GM12878 (cell line): ENCODE results near the gene FAM53B. TPM values are rescaled to one million over a fixed set of nuclear protein-coding genes. Genes with fewer than 3 reads are reported as not detected.

Experiments used
- ATAC-seq: fragments of 200-7000 bp; cut with Tn5 transposase; 3 replicates; pipeline ENCODE4 v1.9.1; 2020; ENCODE audit warnings: mild to moderate bottlenecking, moderate library complexity
- BruUV-seq: library from RNA; stranded (reverse); fragments of 400-500 nt; replicated peaks from 2 replicates; lab custom pipeline; 2021; lab: Mats Ljungman, UMichigan
- CTCF ChIA-PET: fragments of 300-600 bp; sonication (Branson Sonifier 250); formaldehyde crosslinking; extraction: SDS; loops from one replicate; lab custom pipeline; 2021; ENCODE audit warnings: inconsistent platforms; lab: Yijun Ruan, JAX
- POLR2A ChIA-PET: fragments of 350-600 bp; formaldehyde crosslinking; extraction: SDS; loops from one replicate; lab custom pipeline; 2021; ENCODE audit warnings: inconsistent platforms; lab: Charles Lee
- RAD21 ChIA-PET: fragments of 300-600 bp; sonication (Branson Sonifier 250); formaldehyde crosslinking; loops from one replicate; lab custom pipeline; 2023; ENCODE audit warnings: antibody characterized with exemption; ENCODE audit not compliant: unreplicated experiment; lab: Charles Lee
- SMC1A ChIA-PET: fragments of 300-600 bp; sonication (Branson Sonifier 250); formaldehyde crosslinking; loops from one replicate; lab custom pipeline; 2023; ENCODE audit not compliant: unreplicated experiment, uncharacterized antibody; lab: Charles Lee
- DNase-seq: peaks from one replicate; pipeline ENCODE4 v3.0.0-alpha.2; 2011; ENCODE audit warnings: low read depth, low spot score
- FAIRE-seq: peaks from 3 replicates; lab custom pipeline; 2011; peaks lifted over from hg19 to GRCh38; lab: Jason Lieb, UNC
- H2AFZ ChIP-seq: 2 replicates; pipeline ENCODE4 v1.6.0; 2011; ENCODE audit warnings: low read depth, low read length, control low read depth; ENCODE audit not compliant: control insufficient read depth
- H3K27ac ChIP-seq: 2 replicates; pipeline ENCODE4 v1.5.1; 2011; ENCODE audit warnings: control low read depth; ENCODE audit not compliant: control insufficient read depth, insufficient read depth
- H3K27me3 ChIP-seq, 2 experiments: replicated peaks in 1 of 2; 2 replicates each; pipeline versions ENCODE4 v1.6.0 to v1.6.1; 2011; ENCODE audit warnings: low read length in 1 of 2; ENCODE audit not compliant: control insufficient read depth in 2 of 2, insufficient read depth in 2 of 2
- H3K36me3 ChIP-seq, 2 experiments: 2 replicates each; pipeline ENCODE4 v1.5.1; 2011; ENCODE audit warnings: low read length in 1 of 2; ENCODE audit not compliant: control insufficient read depth in 2 of 2, insufficient read depth in 2 of 2
- H3K4me1 ChIP-seq: 2 replicates; pipeline ENCODE4 v1.6.1; 2011; ENCODE audit warnings: mild to moderate bottlenecking, low read length, moderate library complexity, mixed read lengths; ENCODE audit not compliant: control insufficient read depth, insufficient read depth
- H3K4me2 ChIP-seq: 2 replicates; pipeline ENCODE4 v1.6.0; 2011; ENCODE audit warnings: control low read depth; ENCODE audit not compliant: control insufficient read depth, insufficient read depth
- H3K4me3 ChIP-seq: fragments of 200-600 bp; sonication (generic); 2 replicates; pipeline ENCODE4 v1.5.1; 2016
- H3K79me2 ChIP-seq: 2 replicates; pipeline ENCODE4 v1.6.0; 2011; ENCODE audit warnings: low read length; ENCODE audit not compliant: control insufficient read depth, insufficient read depth
- H3K9ac ChIP-seq: 2 replicates; pipeline ENCODE4 v1.8.0; 2011; ENCODE audit warnings: low read length, control low read depth, mixed read lengths; ENCODE audit not compliant: control insufficient read depth, insufficient read depth
- H3K9me3 ChIP-seq: replicated peaks from 3 replicates; pipeline ENCODE4 v1.5.1; 2011; ENCODE audit warnings: mild to moderate bottlenecking, low read length; ENCODE audit not compliant: control insufficient read depth, insufficient read depth
- H4K20me1 ChIP-seq: 2 replicates; pipeline ENCODE4 v1.6.0; 2011; ENCODE audit not compliant: control insufficient read depth, insufficient read depth
- EED ChIP-seq: sonication (generic); IDR thresholded peaks from 2 replicates; pipeline ENCODE4 v1.6.1; 2016; ENCODE audit warnings: antibody characterized with exemption, low read depth
- HDAC2 ChIP-seq: fragments of 200-600 bp; sonication (generic); IDR thresholded peaks from 2 replicates; pipeline ENCODE4 v1.6.1; 2017
- HSF1 ChIP-seq: fragments of 150-350 bp; IDR thresholded peaks from 2 replicates; pipeline ENCODE4 v1.6.1; 2014; ENCODE audit warnings: mild to moderate bottlenecking, low read depth, low read length
- IKZF1 ChIP-seq: fragments of 450-650 bp; conservative IDR thresholded peaks from 2 replicates; pipeline ENCODE4 v1.6.1; 2017; ENCODE audit warnings: antibody characterized with exemption, mild to moderate bottlenecking
- IKZF2 ChIP-seq, 2 experiments: fragments of 450-650 bp; IDR thresholded peaks; 2 replicates each; pipeline ENCODE4 v1.6.1; 2017; ENCODE audit warnings: mild to moderate bottlenecking in 2 of 2, moderate library complexity in 2 of 2
- JUND ChIP-seq: IDR thresholded peaks from 2 replicates; pipeline ENCODE4 v1.6.1; 2012; ENCODE audit warnings: low read depth, mild to moderate bottlenecking, low read length, improper control_type of control experiment, moderate library complexity
- KDM1A ChIP-seq: fragments of 200-600 bp; sonication (generic); IDR thresholded peaks from 2 replicates; pipeline ENCODE4 v1.6.1; 2016; ENCODE audit warnings: borderline replicate concordance
- MXI1 ChIP-seq: fragments of 150-350 bp; IDR thresholded peaks from 2 replicates; pipeline ENCODE4 v1.6.1; 2011; ENCODE audit warnings: low read depth, mild to moderate bottlenecking, inconsistent platforms, low read length, improper control_type of control experiment
- NKRF ChIP-seq: fragments of 450-650 bp; conservative IDR thresholded peaks from 2 replicates; pipeline ENCODE4 v1.6.1; 2017; ENCODE audit warnings: mild to moderate bottlenecking, moderate library complexity
- NR2C1 ChIP-seq: fragments of 450-650 bp; IDR thresholded peaks from 2 replicates; pipeline ENCODE4 v1.6.1; 2017; ENCODE audit warnings: antibody characterized with exemption, mild to moderate bottlenecking, moderate library complexity
- NR2F1 ChIP-seq: fragments of 450-650 bp; conservative IDR thresholded peaks from 2 replicates; pipeline ENCODE4 v1.6.1; 2017; ENCODE audit warnings: mild to moderate bottlenecking
- POLR2AphosphoS2 ChIP-seq: IDR thresholded peaks from 2 replicates; pipeline ENCODE4 v1.6.1; 2011; ENCODE audit warnings: low read depth, mild to moderate bottlenecking, low read length, improper control_type of control experiment, moderate library complexity
- RAD51 ChIP-seq: fragments of 450-650 bp; IDR thresholded peaks from 2 replicates; pipeline ENCODE4 v1.6.1; 2016; ENCODE audit warnings: moderate library complexity, mild to moderate bottlenecking, inconsistent platforms
- SIX5 ChIP-seq: IDR thresholded peaks from 2 replicates; pipeline ENCODE4 v1.6.1; 2011; ENCODE audit warnings: mild to moderate bottlenecking, low read depth, low read length, moderate library complexity; ENCODE audit not compliant: severe bottlenecking
- ZBTB11 ChIP-seq: fragments of 450-650 bp; formaldehyde crosslinking; IDR thresholded peaks from 2 replicates; pipeline ENCODE4 v1.5.0; 2022; ENCODE audit warnings: mild to moderate bottlenecking, missing genetic modification characterization
- ZNF207 ChIP-seq: fragments of 450-650 bp; IDR thresholded peaks from 2 replicates; pipeline ENCODE4 v1.6.1; 2014; ENCODE audit warnings: antibody characterized with exemption, mild to moderate bottlenecking, borderline replicate concordance
- ZZZ3 ChIP-seq: IDR thresholded peaks from 2 replicates; pipeline ENCODE4 v1.6.1; 2011; ENCODE audit warnings: low read depth; ENCODE audit not compliant: control insufficient read depth, insufficient read length
- WGBS: methylation state at CpG from one replicate; pipeline ENCODE4 v1.1.6; 2016; ENCODE audit warnings: low lambda C conversion rate; ENCODE audit not compliant: insufficient replicate concordance, insufficient coverage; ENCODE audit errors: missing lambda C conversion rate; 5-methylcytosine and 5-hydroxymethylcytosine counted together
- in situ Hi-C: fragments of 300-500 bp; cut with MboI; formaldehyde crosslinking; loops from 9 replicates; pipeline ENCODE4 v1.14.3; 2018; ENCODE audit warnings: mixed read lengths
- intact Hi-C: fragments of 100-400 bp; cut with micrococcal nuclease; formaldehyde crosslinking; loops from one replicate; pipeline ENCODE4 v1.14.2; 2022; ENCODE audit not compliant: unreplicated experiment
- polyA plus RNA-seq, 11 experiments: library from polyadenylated mRNA; depleted of rRNA in 4 of 11; unstranded in 6 of 11; stranded (reverse) in 5 of 11; fragments of >200 nt; fragmentation: Nextera tagmentation in 4 of 11; fragmentation: Illumina TruSeq in 1 of 11; extraction: Ambion mirVana in 4 of 11; extraction: Trizol in 1 of 11; gene quantifications; 1 replicate in 1 of 11; 2 replicates in 10 of 11; pipeline versions ENCODE4 v1.2.1 to v1.2.3, GENCODE V29; 2011 to 2016; ENCODE audit warnings: inconsistent platforms in 2 of 11, missing spikeins in 2 of 11, low read depth in 1 of 11
- total RNA-seq, 4 experiments: library from RNA; depleted of rRNA in 3 of 4; stranded (reverse); fragments of >200 nt in 3 of 4; fragmentation: Illumina TruSeq in 1 of 4; extraction: Trizol in 1 of 4; gene quantifications; 2 replicates each; pipeline versions ENCODE4 v1.2.1 to v1.2.3, GENCODE V29; 2013 to 2021

FAM53B gene
- total and polyA plus RNA-seq, 10 of the 15 experiments (the other 5 are each of a cell fraction or from before 2014, with no cell fraction given), result 0.05 to 26.3 (median 8.1) TPM

DNA sequence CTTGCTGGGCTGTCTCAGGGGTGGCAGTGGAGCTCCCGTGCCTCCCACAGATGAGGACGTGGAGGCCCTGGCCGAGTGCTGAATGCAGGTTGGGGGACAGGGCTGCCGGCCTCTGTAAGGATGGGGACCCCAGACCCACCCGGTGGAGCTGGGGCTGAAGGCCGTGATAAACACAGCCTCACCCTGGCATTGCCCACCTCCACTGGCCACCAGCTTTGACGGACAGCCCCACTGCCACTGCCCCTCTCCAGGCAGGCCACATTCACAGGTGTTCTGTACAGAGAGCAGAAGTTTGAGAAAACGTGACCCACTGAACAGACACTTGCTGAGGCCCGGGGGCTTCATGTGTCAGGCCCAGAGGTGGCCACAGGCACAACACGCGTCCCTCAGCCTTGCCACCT, 156.4 kb downstream of the FAM53B start:
- CTCF ChIA-PET, result interaction anchor here (0.7 kb wide), 1 partner anchor 154 kb away, joined by 3 read pairs; no protein-coding TSS in a partner anchor
- WGBS, result 52% methylated on average over 11 of the region's 11 CpGs

More for the DNA sequence above, 156.4 kb downstream of the FAM53B start:
- TF ChIP-seq POLR2AphosphoS2 (no peak), NR2C1 (no peak), NR2F1 (no peak), ZBTB11 (CRISPR knock-in tag) (no peak), IKZF1 (no peak), ZZZ3 (no peak), HSF1 (no peak), NKRF (no peak), MXI1 (no peak), SIX5 (no peak), JUND (no peak), ZNF207 (no peak), IKZF2 (IDR thresholded peaks at IDR 0.05) (no peak), RAD51 (no peak), HDAC2 (no peak), KDM1A (no peak), EED (no peak)
- TF ChIP-seq, all 136 proteins: peak for 0
- SMC1A ChIA-PET, result no interaction called here
- intact Hi-C loops (no loop called here), in situ Hi-C loops (no loop called here)
- H3K9ac ChIP-seq, result no peak overlapping the region
- BruUV-seq, result no TSS peak
- peaks cover 10% of the 10 kb centered on the region for H3K4me1 ChIP-seq
- H3K4me2 ChIP-seq, result no peak overlapping the region
- DNase-seq, result no peak
- H3K27ac ChIP-seq, result no peak overlapping the region
- H3K79me2 ChIP-seq, result no peaks in the 10 kb centered on the region
- ATAC-seq, result no peak
- no peak for FAIRE-seq
- no peaks in the 10 kb centered on the region for H3K36me3 ChIP-seq
- no peak overlapping the region for H3K4me3 ChIP-seq
- no peaks in the 10 kb centered on the region; the same call in 1 of the 3 replicates for H3K9me3 ChIP-seq
- H2AFZ ChIP-seq, result no peak overlapping the region
- RAD21 ChIA-PET, result interaction anchor here (0.7 to 3.7 kb wide), 2 partner anchors 154 to 219 kb away, joined by 3 to 10 read pairs; no protein-coding TSS in a partner anchor
- H4K20me1 ChIP-seq, result no peaks in the 10 kb centered on the region
- no peaks in the 10 kb centered on the region; a peak in 1 of 4 replicates for H3K27me3 ChIP-seq
- POLR2A ChIA-PET, result no interaction called here
